Activated T-cell treated with anti-CD3 and anti-CD28 coated beads, Interleukin-2, amount 50 U/mL, for 24 hours (primary cell): ENCODE data around the gene TACC2.

ENCODE experiments used
- DNase-seq: peaks from one replicate; pipeline ENCODE4 v3.0.0-alpha.2; 2020
- H3K27ac Mint-ChIP-seq: 2 replicates; pipeline ENCODE4 v1.8.0; 2020; ENCODE audit warnings: mild to moderate bottlenecking, mixed read lengths
- H3K27me3 Mint-ChIP-seq: 2 replicates; pipeline ENCODE4 v1.8.0; 2020; ENCODE audit warnings: mixed read lengths
- H3K36me3 Mint-ChIP-seq: 2 replicates; pipeline ENCODE4 v1.8.0; 2020; ENCODE audit warnings: low read depth, mixed read lengths
- H3K4me1 Mint-ChIP-seq: 2 replicates; pipeline ENCODE4 v1.8.0; 2020; ENCODE audit warnings: low read depth, mixed read lengths
- H3K4me3 Mint-ChIP-seq: 2 replicates; pipeline ENCODE4 v1.8.0; 2020; ENCODE audit warnings: mild to moderate bottlenecking, moderate library complexity, mixed read lengths
- H3K9me3 Mint-ChIP-seq: 2 replicates; pipeline ENCODE4 v1.8.0; 2020; ENCODE audit warnings: mixed read lengths

TACC2 gene

DNA sequence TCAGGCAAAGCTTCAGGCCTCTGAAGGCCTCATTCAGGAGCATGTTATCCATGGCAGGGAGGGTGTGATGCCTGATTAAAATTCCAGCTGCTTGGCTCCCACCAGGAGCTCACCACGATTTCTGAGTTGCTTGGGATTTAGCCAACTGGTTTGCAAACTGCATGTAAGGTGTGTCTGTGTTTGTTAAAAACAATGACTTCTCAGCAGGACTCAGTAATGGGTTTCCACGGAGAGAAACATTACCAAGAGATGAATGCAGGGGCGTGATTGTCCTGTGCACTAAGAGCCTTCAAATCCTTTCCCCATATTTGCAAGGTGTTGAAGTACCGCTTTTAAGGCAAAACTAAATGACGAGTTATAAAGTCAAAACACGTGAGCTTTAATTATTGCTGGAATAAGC is 193.3 kb downstream of the TACC2 start:
- Mint-ChIP-seq H3K27ac (no peak overlapping the region), H3K36me3 (no peaks in the 10 kb centered on the region), H3K27me3 (peaks cover 5% of the 10 kb centered on the region), H3K4me3 (no peak overlapping the region), H3K9me3 (no peaks in the 10 kb centered on the region), H3K4me1 (no peaks in the 10 kb centered on the region)
- DNase-seq = no peak

DNA sequence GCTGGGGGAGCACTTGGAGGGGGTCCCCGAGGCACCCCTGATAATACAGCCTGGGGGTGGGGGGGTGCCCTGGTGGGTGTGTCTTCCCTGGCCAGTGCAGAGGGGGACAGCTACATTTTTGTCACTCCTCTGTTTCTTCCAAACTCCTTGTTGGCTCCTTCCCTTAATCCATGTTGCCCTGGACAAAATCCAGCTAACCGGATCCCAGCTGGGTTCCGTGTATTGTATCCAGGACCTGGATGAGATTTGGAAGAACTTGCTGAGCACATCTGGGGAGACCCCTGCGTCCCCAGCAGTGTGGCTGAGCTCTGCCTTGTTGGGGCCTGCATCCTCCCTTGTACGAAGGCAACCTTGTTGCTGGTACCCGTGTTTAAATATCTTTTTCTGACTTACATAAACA is 195.3 kb downstream of the TACC2 start:
- H3K4me1 Mint-ChIP-seq = no peaks in the 10 kb centered on the region
- no peaks in the 10 kb centered on the region for H3K9me3 Mint-ChIP-seq
- H3K4me3 Mint-ChIP-seq = no peak overlapping the region
- no peak for DNase-seq
- H3K27ac Mint-ChIP-seq = no peak overlapping the region
- H3K36me3 Mint-ChIP-seq = no peaks in the 10 kb centered on the region
- peaks cover 5% of the 10 kb centered on the region for H3K27me3 Mint-ChIP-seq

DNA sequence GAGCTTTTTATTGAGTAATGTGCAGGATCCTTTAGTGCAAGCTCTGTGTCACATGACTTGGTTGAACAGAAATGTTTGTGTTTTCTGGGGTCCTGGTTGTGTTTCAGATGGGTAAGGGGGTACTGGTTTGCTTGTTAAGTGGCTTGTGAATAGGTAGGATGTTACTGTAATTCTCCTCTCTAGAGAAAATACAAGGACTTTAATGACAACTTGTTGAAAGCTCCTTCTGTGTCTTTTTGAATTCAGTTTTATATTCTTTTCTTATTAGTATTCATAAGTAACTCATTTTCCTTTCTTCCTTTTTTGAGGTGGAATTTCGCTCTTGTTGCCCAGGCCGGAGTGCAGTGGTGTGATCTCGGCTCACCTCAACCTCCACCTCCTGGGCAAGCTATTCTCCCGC is 196.7 kb downstream of the TACC2 start:
- H3K9me3 Mint-ChIP-seq = no peaks in the 10 kb centered on the region
- H3K4me3 Mint-ChIP-seq = no peak overlapping the region
- peaks cover 5% of the 10 kb centered on the region for H3K27me3 Mint-ChIP-seq
- H3K4me1 Mint-ChIP-seq = no peaks in the 10 kb centered on the region
- H3K27ac Mint-ChIP-seq = no peak overlapping the region
- DNase-seq = no peak
- no peaks in the 10 kb centered on the region for H3K36me3 Mint-ChIP-seq

DNA sequence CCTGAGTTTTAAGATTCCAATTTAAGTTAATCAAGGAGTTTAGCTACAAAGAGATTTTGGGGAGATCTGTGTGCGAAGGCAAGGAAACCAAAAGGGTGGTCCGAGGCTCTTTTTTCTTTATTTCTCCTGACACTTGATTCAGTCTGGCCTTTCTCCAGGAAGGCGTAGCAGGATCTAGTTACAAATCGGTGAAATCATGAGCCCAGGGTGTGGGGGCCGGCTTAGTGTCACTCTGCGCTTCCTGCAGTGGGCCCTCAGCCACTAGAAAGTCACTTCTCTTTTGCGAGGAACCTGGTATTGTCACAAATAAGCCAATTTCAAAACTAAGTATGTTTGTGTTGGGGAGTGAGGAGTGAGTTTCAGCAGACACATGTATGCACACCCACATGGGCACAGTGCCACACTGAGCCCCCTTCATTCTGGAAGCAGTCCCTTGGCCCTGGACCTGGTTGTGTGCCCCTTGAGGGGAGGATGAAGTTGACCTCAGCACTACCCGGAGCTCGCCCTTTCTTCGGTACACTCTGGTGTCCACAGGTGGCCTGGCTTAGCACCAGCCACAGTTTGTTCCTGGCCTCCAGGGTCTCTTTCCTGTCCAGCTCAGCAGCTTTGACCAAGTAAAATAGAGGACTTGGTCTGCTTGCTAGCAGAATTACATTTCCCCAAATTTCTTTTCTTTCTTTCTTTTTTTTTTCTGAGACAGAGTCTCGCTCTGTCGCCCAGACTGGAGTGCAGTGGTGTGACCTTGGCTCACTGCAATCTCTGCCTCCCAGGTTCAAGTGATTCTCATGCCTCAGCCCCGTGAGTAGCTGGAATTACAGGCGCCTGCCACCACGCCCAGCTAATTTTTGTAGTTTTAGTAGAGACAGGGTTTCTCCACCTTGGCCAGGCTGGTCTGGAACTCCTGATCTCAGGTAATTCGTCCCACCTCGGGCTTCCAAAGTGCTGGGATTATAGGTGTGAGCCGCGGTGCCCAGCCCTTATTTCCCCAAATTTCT is 198.2 kb downstream of the TACC2 start:
- Mint-ChIP-seq H3K4me3 (no peak overlapping the region), H3K27ac (no peak overlapping the region), H3K9me3 (no peaks in the 10 kb centered on the region), H3K27me3 (no peaks in the 10 kb centered on the region), H3K36me3 (no peaks in the 10 kb centered on the region), H3K4me1 (no peaks in the 10 kb centered on the region)
- DNase-seq = no peak

DNA sequence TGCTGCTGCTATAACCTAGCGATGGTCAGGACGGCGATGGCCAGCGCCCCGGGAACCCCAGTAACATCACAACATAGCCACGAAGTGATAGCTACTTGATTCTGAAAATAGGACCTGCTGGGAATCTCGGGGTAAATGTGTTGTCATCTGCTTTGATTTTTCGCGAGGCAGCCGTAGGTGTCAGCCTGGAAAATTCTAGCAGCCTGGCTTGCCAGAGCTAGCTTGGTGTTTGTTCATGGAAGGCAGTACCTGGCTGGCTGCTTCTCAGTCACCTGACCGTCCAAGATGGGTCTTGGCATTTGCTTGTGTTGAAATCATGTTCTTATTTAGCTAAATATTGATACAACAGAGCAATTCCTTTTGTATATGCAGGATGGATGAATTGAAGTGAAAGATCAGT is 199.7 kb downstream of the TACC2 start:
- Mint-ChIP-seq H3K4me1 (no peaks in the 10 kb centered on the region), H3K36me3 (no peaks in the 10 kb centered on the region), H3K4me3 (no peak overlapping the region), H3K9me3 (no peaks in the 10 kb centered on the region), H3K27ac (no peak overlapping the region), H3K27me3 (no peaks in the 10 kb centered on the region)
- DNase-seq = no peak

DNA sequence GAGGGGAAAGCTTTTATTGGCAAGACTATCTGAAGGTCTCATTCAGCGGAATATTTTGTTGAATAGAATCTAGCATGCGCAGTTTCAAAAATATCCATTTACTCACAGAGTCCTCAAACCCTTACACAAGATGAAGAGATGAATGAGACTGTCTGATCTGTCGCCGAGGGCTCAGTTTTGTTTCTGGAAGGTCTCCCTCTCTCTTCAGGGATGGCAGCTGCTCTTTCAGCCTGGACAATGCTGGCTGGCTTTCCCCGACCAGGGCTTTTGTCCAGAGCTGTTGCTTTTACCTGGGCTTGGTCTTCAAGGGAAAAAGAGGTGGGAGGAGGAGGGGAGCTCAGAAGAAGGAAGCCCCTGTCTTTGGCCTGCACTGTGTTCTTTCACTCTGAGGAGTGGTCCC is 200.2 kb downstream of the TACC2 start:
- Mint-ChIP-seq H3K4me3 (no peak overlapping the region), H3K9me3 (no peaks in the 10 kb centered on the region), H3K27me3 (no peaks in the 10 kb centered on the region), H3K4me1 (no peaks in the 10 kb centered on the region), H3K36me3 (no peaks in the 10 kb centered on the region), H3K27ac (no peak overlapping the region)
- DNase-seq = no peak

DNA sequence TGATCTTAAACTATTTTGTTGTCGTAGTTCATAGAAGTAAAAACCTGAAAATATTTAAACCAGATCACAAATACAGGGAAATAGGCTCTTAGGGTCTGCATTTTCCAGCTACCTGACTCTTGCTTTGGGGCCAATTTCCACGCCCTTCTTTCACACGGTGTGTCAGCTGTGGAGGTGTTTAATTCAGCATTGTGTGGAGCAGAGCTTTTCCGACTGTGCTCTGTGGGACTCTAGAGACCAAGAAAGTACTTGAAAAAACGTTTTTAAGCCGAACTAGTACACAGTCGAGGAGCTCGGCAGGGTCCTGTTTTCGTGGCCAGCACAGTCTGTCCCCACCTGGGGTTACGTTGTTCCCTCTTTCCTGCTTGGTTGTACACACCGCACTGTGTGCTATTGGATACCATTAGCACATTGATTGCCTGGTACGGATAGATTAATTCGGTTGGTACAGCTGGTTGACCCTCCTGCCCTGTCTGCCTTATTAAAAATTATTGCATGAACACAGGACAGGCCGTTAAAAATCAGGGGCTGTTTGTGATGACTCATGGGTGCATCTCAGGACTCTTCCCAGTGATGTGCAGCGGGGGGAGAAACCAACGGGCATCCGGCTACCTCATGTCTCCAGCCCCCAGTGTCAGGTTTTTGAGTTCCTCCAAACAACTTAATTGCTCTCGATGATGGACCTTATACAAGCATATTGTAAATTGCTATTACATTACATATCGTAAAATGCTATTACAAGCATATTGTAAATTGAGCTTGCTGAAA is 201.4 kb downstream of the TACC2 start:
- Mint-ChIP-seq H3K27me3 (no peaks in the 10 kb centered on the region), H3K36me3 (no peaks in the 10 kb centered on the region), H3K27ac (no peak overlapping the region), H3K4me1 (no peaks in the 10 kb centered on the region), H3K9me3 (no peaks in the 10 kb centered on the region), H3K4me3 (no peak overlapping the region)
- no peak for DNase-seq

DNA sequence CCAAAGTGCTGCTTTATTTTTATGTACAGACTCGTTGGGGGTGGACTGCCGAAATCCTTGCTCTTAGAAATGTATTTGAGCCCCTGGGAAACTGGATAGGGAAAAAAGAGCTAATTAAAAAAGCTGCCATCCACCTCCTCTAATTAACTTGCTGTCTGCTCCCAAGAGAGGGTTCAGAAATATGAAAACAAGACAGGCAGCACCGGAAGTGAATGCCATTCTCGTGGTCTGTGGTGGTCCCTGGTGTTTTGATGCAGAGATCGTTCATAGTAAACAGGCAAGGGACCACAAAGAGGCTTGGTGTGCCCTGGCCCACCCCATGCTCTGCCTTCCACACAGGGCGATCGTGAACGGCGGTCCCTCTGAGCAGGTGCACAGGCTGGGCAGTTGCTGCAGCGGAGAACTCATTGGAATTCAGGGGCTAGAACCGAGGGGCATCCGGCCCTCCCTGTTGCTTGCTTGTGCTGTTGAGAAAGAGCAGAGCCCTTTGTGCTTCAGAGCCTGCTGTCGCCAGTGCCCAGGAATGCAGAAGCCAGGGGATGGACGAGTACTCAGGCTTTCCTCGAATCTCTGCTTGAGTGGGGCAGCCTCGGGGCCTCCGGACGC is 203.1 kb downstream of the TACC2 start:
- H3K4me1 Mint-ChIP-seq = no peaks in the 10 kb centered on the region
- no peak overlapping the region for H3K27ac Mint-ChIP-seq
- H3K36me3 Mint-ChIP-seq = no peaks in the 10 kb centered on the region
- H3K4me3 Mint-ChIP-seq = no peak overlapping the region
- DNase-seq = no peak
- H3K9me3 Mint-ChIP-seq = no peaks in the 10 kb centered on the region
- no peaks in the 10 kb centered on the region for H3K27me3 Mint-ChIP-seq

DNA sequence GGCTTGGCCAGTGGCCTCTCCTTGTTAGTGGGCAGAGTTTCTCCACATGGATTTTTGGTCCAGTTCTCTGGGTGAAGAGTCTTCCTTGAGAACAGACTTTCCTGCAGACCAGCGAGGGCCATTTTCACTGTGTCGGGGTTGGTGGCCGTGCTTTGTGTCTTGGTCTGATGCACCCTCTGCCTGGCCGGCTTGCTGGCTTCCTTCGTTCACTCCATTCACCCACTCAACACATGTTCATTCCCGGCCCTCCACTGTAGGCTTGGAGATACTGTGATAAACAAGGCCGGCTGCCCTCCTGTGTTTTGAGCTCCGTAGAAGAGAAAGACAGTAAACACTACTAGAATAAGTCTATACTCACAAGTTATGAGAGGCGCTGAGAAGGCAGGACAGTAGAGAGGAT is 205.3 kb downstream of the TACC2 start:
- Mint-ChIP-seq H3K27ac (no peak overlapping the region), H3K4me3 (no peak overlapping the region), H3K9me3 (no peaks in the 10 kb centered on the region), H3K36me3 (no peaks in the 10 kb centered on the region), H3K4me1 (no peaks in the 10 kb centered on the region), H3K27me3 (no peaks in the 10 kb centered on the region)
- no peak for DNase-seq

DNA sequence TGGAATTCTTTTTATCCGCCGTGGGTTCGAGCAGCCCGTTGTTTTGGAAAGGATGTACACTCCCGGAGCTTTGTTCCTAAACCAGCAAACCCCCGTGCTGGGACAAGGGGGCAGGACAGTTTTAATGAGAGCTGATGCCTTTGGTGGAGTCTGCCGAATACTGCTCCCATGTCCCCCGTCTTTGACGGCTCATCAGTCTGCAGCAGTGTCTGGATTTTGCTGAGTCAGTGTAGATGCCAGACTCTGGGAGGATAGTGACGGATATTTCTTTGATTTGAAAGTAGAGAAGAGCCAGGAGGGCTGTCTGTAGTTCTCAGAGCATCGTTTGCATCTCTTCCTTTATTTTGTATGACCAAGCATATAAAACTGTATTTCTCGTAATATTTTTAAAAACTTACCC is 207.3 kb downstream of the TACC2 start:
- Mint-ChIP-seq H3K27ac (no peak overlapping the region), H3K36me3 (no peaks in the 10 kb centered on the region), H3K4me1 (no peaks in the 10 kb centered on the region), H3K9me3 (no peaks in the 10 kb centered on the region), H3K4me3 (no peak overlapping the region), H3K27me3 (no peaks in the 10 kb centered on the region)
- DNase-seq = no peak

DNA sequence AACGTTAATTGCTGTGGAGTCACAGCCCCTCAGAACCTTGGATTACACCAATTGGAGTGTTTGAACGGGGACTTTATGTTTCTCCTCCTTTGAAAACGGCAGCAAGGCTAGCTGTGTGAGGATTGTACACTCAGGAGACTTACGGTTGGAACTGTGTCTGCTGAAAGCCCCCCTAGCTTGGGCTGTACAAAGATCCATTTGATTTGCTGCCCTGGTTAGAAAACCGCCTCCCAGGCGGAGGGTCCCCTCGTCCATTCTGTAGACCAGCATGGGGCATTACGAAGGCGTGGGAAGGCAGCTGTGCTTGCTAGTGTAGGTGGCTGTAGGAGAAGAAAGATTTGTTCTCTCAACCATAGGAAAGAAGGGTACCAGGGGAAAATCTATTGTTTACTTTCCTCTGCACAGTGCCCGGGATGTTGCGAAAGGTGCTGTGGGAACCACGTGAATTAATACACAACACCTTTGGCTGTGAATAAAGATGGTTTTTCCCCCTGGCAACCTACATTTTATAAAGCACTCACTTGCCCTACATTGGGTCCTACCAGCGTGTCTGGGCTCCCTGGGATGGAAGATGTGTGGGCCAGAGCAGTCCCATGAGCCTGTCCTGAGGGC is 208.8 kb downstream of the TACC2 start:
- Mint-ChIP-seq H3K27ac (no peak overlapping the region), H3K9me3 (no peaks in the 10 kb centered on the region), H3K4me3 (no peak overlapping the region), H3K27me3 (no peaks in the 10 kb centered on the region), H3K4me1 (no peaks in the 10 kb centered on the region), H3K36me3 (no peaks in the 10 kb centered on the region)
- DNase-seq = no peak

DNA sequence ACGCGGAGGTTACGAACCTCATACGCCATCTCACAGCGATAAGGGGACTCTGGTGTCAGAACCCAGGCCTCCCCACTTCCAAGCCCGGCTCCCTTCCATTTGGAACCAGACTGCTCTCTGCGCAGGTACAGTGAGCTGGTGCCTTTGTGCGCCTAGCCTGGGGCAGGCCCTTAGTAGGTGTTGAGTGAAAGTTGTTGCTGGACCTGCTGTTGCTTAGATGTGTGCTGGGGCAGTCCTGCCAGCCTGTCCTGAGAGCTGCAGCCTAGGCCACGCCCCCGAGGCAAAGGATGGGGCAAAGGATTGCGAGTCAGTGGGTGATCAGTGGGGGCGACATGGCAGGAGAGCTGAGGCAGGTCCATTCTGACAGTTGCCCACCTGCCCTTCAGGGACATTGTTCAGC is 209.7 kb downstream of the TACC2 start:
- Mint-ChIP-seq H3K27me3 (no peaks in the 10 kb centered on the region), H3K36me3 (no peaks in the 10 kb centered on the region), H3K4me1 (no peaks in the 10 kb centered on the region), H3K4me3 (no peak overlapping the region), H3K9me3 (no peaks in the 10 kb centered on the region), H3K27ac (no peak overlapping the region)
- no peak for DNase-seq

DNA sequence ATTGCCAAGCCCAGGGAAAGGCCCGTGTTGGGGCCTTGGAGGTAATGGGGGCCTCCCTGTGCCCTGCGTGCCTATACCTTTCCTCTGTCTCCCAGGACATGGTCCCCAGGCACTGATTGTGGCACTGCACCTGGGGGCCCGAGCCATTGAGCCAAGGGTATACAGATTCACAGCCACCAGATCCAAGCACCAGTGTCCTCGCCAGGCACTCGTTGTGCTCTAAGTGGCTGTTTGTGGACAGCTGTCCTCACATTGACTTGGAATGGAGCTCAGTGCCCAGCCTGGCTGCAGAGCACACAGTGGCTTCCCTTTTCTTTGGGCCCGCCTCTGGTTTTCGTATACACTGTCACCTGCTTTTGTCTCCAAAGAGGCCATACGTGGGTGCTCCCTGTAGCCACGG is 210.1 kb downstream of the TACC2 start:
- Mint-ChIP-seq H3K9me3 (no peaks in the 10 kb centered on the region), H3K4me3 (no peak overlapping the region), H3K36me3 (no peaks in the 10 kb centered on the region), H3K27me3 (no peaks in the 10 kb centered on the region), H3K27ac (no peak overlapping the region), H3K4me1 (no peaks in the 10 kb centered on the region)
- DNase-seq = no peak

DNA sequence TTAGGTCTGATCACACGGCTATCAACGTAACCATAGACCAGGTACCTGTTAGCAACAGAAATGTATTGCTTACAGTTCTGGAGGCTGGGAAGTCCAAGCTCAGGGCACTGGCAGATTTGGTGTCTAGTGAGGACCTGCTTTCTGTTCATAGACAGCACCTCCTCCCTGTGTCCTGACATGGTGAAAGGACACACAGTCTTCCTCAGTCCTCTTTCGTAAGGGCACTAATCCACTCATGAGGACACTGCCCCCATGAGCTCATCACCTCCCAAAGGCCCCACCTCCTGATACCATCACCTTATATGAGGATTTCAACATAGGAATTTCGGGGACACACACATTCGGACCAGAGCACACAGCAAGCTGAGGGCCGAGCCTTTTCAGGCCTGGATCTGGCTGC is 210.7 kb downstream of the TACC2 start:
- H3K27ac Mint-ChIP-seq = no peak overlapping the region
- H3K36me3 Mint-ChIP-seq = no peaks in the 10 kb centered on the region
- no peaks in the 10 kb centered on the region for H3K4me1 Mint-ChIP-seq
- H3K4me3 Mint-ChIP-seq = no peak overlapping the region
- H3K9me3 Mint-ChIP-seq = no peaks in the 10 kb centered on the region
- DNase-seq = no peak
- no peaks in the 10 kb centered on the region for H3K27me3 Mint-ChIP-seq
